Endothelial cell of umbilical vein (primary cell): Measurements from ENCODE around the gene TMEM8B. TPM values are rescaled to one million over a fixed set of nuclear protein-coding genes. Genes with fewer than 3 reads are reported as not detected.

Experiments
- BruUV-seq: library from RNA; stranded (reverse); fragments of 400-500 nt; replicated peaks from 2 replicates; lab custom pipeline; 2021; lab: Mats Ljungman, UMichigan
- CTCF ChIA-PET: fragments of 300-600, 350-600 bp; sonication (Branson Sonifier 250); formaldehyde crosslinking; loops from one replicate; lab custom pipeline; 2021; ENCODE audit warnings: antibody characterized with exemption, inconsistent platforms; lab: Charles Lee
- POLR2A ChIA-PET: fragments of 300-600, 350-600 bp; sonication (Branson Sonifier 250); formaldehyde crosslinking; loops from one replicate; lab custom pipeline; 2021; ENCODE audit warnings: antibody characterized with exemption, inconsistent platforms; lab: Charles Lee
- DNase-seq: peaks from one replicate; pipeline ENCODE4 v3.0.0-alpha.2; 2011; ENCODE audit warnings: low read depth, low spot score
- FAIRE-seq: peaks from 2 replicates; lab custom pipeline; 2011; peaks lifted over from hg19 to GRCh38; lab: Jason Lieb, UNC
- H2AFZ ChIP-seq: 2 replicates; pipeline ENCODE4 v1.6.0; 2012; ENCODE audit warnings: low read depth, low read length, control low read depth, inconsistent platforms
- H3K27ac ChIP-seq: 2 replicates; pipeline ENCODE4 v1.5.1; 2011; ENCODE audit warnings: low read depth, mild to moderate bottlenecking, control low read depth, low read length, moderate library complexity; ENCODE audit not compliant: insufficient read depth
- H3K27me3 ChIP-seq, 2 experiments: 2 replicates each; pipeline versions ENCODE4 v1.6.0 to v1.6.1; 2011; ENCODE audit warnings: low read length in 2 of 2, mixed read lengths in 1 of 2; ENCODE audit not compliant: control insufficient read depth in 2 of 2, insufficient read depth in 2 of 2
- H3K36me3 ChIP-seq, 2 experiments: 2 replicates in 1 of 2; 3 replicates in 1 of 2; pipeline ENCODE4 v1.5.1; 2011; ENCODE audit warnings: low read length in 2 of 2, mild to moderate bottlenecking in 1 of 2, moderate library complexity in 1 of 2; ENCODE audit not compliant: control insufficient read depth in 2 of 2, insufficient read depth in 2 of 2; ENCODE audit errors: extremely low read depth in 1 of 2
- H3K4me1 ChIP-seq: 3 replicates; pipeline ENCODE4 v1.5.1; 2011; ENCODE audit warnings: mild to moderate bottlenecking, low read length; ENCODE audit not compliant: control insufficient read depth, insufficient read depth; ENCODE audit errors: extremely low read depth
- H3K4me2 ChIP-seq: 2 replicates; pipeline ENCODE4 v1.6.1; 2011; ENCODE audit warnings: low read length, control low read depth, mixed read lengths; ENCODE audit not compliant: insufficient read depth
- H3K4me3 ChIP-seq, 3 experiments: fragments of 200-600 bp in 1 of 3; sonication (generic), shearing (Covaris generic) in 1 of 3; replicated peaks in 1 of 3; 2 replicates each; pipeline ENCODE4 v1.5.1; 2011 to 2016; ENCODE audit warnings: control low read depth in 3 of 3, low read length in 3 of 3, mild to moderate bottlenecking in 2 of 3, inconsistent platforms in 1 of 3, low read depth in 1 of 3, moderate library complexity in 1 of 3; ENCODE audit not compliant: insufficient read depth in 1 of 3
- H3K79me2 ChIP-seq: 2 replicates; pipeline ENCODE4 v1.6.0; 2012; ENCODE audit warnings: low read length, inconsistent platforms; ENCODE audit not compliant: control insufficient read depth, insufficient read depth
- H3K9ac ChIP-seq: replicated peaks from 2 replicates; pipeline ENCODE3; 2011; ENCODE audit warnings: low read length, control low read depth; ENCODE audit not compliant: insufficient read depth; ENCODE audit errors: extremely low read depth
- H3K9me1 ChIP-seq: replicated peaks from 3 replicates; pipeline ENCODE4 v1.6.0; 2011; ENCODE audit warnings: mild to moderate bottlenecking, low read length; ENCODE audit not compliant: control insufficient read depth, insufficient read depth; ENCODE audit errors: extremely low read depth
- H3K9me3 ChIP-seq: replicated peaks from 2 replicates; pipeline ENCODE4 v1.5.1; 2012; ENCODE audit warnings: low read length, inconsistent platforms; ENCODE audit not compliant: control insufficient read depth, insufficient read depth
- H4K20me1 ChIP-seq: replicated peaks from 2 replicates; pipeline ENCODE3; 2011; ENCODE audit warnings: mild to moderate bottlenecking, low read length; ENCODE audit not compliant: control insufficient read depth, insufficient read depth; ENCODE audit errors: extremely low read depth
- CTCF ChIP-seq, 2 donors: IDR thresholded peaks; 1 replicate in 1 of 2; 2 replicates in 1 of 2; pipeline ENCODE4 v1.5.1; 2011; ENCODE audit warnings: low read length in 2 of 2, mild to moderate bottlenecking in 2 of 2, moderate library complexity in 2 of 2, control low read depth in 1 of 2, inconsistent platforms in 1 of 2, low read depth in 1 of 2; ENCODE audit not compliant: insufficient read depth in 1 of 2; ENCODE audit errors: extremely low read depth in 1 of 2
- EZH2 ChIP-seq: IDR thresholded peaks from 2 replicates; pipeline ENCODE4 v1.6.1; 2012; ENCODE audit warnings: borderline replicate concordance, low read depth, mild to moderate bottlenecking, moderate library complexity, low read length, inconsistent platforms; ENCODE audit not compliant: severe bottlenecking
- FOS ChIP-seq: IDR thresholded peaks from 2 replicates; pipeline ENCODE4 v1.6.1; 2011; ENCODE audit warnings: mild to moderate bottlenecking, low read length, moderate library complexity, borderline replicate concordance; ENCODE audit not compliant: insufficient read depth
- GATA2 ChIP-seq: IDR thresholded peaks from 2 replicates; pipeline ENCODE4 v1.7.0; 2011; ENCODE audit warnings: low read depth, mild to moderate bottlenecking, moderate library complexity, mixed read lengths, low read length; ENCODE audit not compliant: insufficient read length, insufficient read depth
- JUN ChIP-seq: IDR thresholded peaks from 2 replicates; pipeline ENCODE4 v1.6.1; 2011; ENCODE audit warnings: borderline replicate concordance, low read depth; ENCODE audit not compliant: insufficient read length, insufficient read depth
- MAX ChIP-seq: IDR thresholded peaks from 2 replicates; pipeline ENCODE4 v1.6.1; 2011; ENCODE audit not compliant: insufficient read depth, insufficient read length
- MYC ChIP-seq: IDR thresholded peaks from one replicate; pipeline ENCODE4 v1.6.1; 2011; ENCODE audit warnings: mild to moderate bottlenecking, low read depth, low read length
- POLR2A ChIP-seq: IDR thresholded peaks from 2 replicates; pipeline ENCODE4 v1.6.1; 2012; ENCODE audit warnings: low read depth, mild to moderate bottlenecking, control low read depth, low read length
- POLR2AphosphoS5 ChIP-seq: IDR thresholded peaks from 2 replicates; pipeline ENCODE4 v1.6.1; 2012; ENCODE audit warnings: low read depth, mild to moderate bottlenecking, control low read depth, low read length, moderate library complexity; ENCODE audit not compliant: insufficient read depth
- dilution Hi-C: fragments of 300-500 bp; cut with MboI; formaldehyde crosslinking; loops from one replicate; pipeline ENCODE4 v1.15.0; 2019; ENCODE audit warnings: low sequenced_read_pairs; ENCODE audit not compliant: extremely low pct_ligation_motif_present
- intact Hi-C: fragments of 100-400 bp; cut with micrococcal nuclease; formaldehyde crosslinking; loops from one replicate; pipeline ENCODE4 v1.10.0; 2022
- polyA plus RNA-seq, 4 experiments: library from polyadenylated mRNA; depleted of rRNA in 3 of 4; stranded (reverse) in 3 of 4; unstranded in 1 of 4; fragments of >200 nt; gene quantifications; 2 replicates each; pipeline versions ENCODE4 v1.2.1 to v1.2.3, GENCODE V29; 2011 to 2012; ENCODE audit warnings: missing spikeins in 1 of 4
- total RNA-seq: library from RNA; stranded (reverse); gene quantifications from 2 replicates; pipeline ENCODE4 v1.2.3, GENCODE V29; 2021

TMEM8B gene
- total and polyA plus RNA-seq, 2 donors (not counting 3 experiments of a cell fraction or from before 2014, with no cell fraction given): 2.5 to 3.6 TPM

- H4K20me1 ChIP-seq: no peaks in the 10 kb centered on the region
- no peaks in the 10 kb centered on the region for H3K79me2 ChIP-seq
- H3K4me2 ChIP-seq: no peak overlapping the region
- dilution Hi-C loops: no loop called here
- no peaks in the 10 kb centered on the region for H3K27me3 ChIP-seq
- ChIA-PET CTCF (interaction anchor here (2.3 kb wide), 1 partner anchor 9 kb away, joined by 11 read pairs; no protein-coding TSS in a partner anchor), POLR2A (no interaction called here)
- no peak for TF ChIP-seq POLR2A
- no peak for TF ChIP-seq FOS
- TF ChIP-seq MAX: no peak
- TF ChIP-seq CTCF (IDR thresholded peaks at IDR 0.05; ENCODE audit: extremely low read depth in 1 of 2, insufficient read depth in 1 of 2, low read depth in 1 of 2, low read length in 2 of 2): no peak
- no peak for TF ChIP-seq JUN
- no peak for TF ChIP-seq EZH2
- no peak for TF ChIP-seq MYC
- TF ChIP-seq GATA2: no peak
- no peak for TF ChIP-seq POLR2AphosphoS5
- DNase-seq (no peak), FAIRE-seq (no peak)
- peaks cover 1% of the 10 kb centered on the region for H3K4me1 ChIP-seq
- no peaks in the 10 kb centered on the region for H3K36me3 ChIP-seq
- BruUV-seq: no TSS peak
- intact Hi-C loops: no loop called here
- H3K9me3 ChIP-seq: no peaks in the 10 kb centered on the region
- H3K9ac ChIP-seq: no peak overlapping the region
- H2AFZ ChIP-seq: no peak overlapping the region
- H3K4me3 ChIP-seq: no peak overlapping the region
- no peak overlapping the region for H3K27ac ChIP-seq
- no peaks in the 10 kb centered on the region for H3K9me1 ChIP-seq
Observed at GRCh38 chr9:35781066-35781465, 48.0 kb upstream of the TMEM8B start.
